ENCODE results near the gene IGSF6. TPM values are rescaled to one million over a fixed set of nuclear protein-coding genes. Genes with fewer than 3 reads are reported as not detected.

The IGSF6 gene
- total and polyA plus RNA-seq, 9 of the 15 experiments (the other 6 are each of a cell fraction or from before 2014, with no cell fraction given) = 0.07 TPM; not detected in 8

GRCh38 chr16:21599122-21600030 is 53.0 kb downstream of the IGSF6 start, which contains the start of gene METTL9 (continued):
- TF ChIP-seq NR2C1 (IDR thresholded peaks at IDR 0.05) (peak; percentile 74), NR2C1 (tag; IDR thresholded peaks at IDR 0.05) (peak; percentile 84), L3MBTL2 (IDR thresholded peaks at IDR 0.05) (peak; percentile 53), NCOA6 (IDR thresholded peaks at IDR 0.05) (no peak), CHD2 (IDR thresholded peaks at IDR 0.05; ENCODE audit: low read depth, low read length) (peak; percentile 71), KDM1A (IDR thresholded peaks at IDR 0.05) (no peak), MBD1 (CRISPR knock-in tag; IDR thresholded peaks at IDR 0.05) (no peak), ARID4B (CRISPR knock-in tag; IDR thresholded peaks at IDR 0.05) (peak; percentile 93)
- TF ChIP-seq, protein P1, sequence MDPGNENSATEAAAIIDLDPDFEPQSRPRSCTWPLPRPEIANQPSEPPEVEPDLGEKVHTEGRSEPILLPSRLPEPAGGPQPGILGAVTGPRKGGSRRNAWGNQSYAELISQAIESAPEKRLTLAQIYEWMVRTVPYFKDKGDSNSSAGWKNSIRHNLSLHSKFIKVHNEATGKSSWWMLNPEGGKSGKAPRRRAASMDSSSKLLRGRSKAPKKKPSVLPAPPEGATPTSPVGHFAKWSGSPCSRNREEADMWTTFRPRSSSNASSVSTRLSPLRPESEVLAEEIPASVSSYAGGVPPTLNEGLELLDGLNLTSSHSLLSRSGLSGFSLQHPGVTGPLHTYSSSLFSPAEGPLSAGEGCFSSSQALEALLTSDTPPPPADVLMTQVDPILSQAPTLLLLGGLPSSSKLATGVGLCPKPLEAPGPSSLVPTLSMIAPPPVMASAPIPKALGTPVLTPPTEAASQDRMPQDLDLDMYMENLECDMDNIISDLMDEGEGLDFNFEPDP (CRISPR knock-in tag; IDR thresholded peaks at IDR 0.05) = no peak
- TF ChIP-seq, protein P2, sequence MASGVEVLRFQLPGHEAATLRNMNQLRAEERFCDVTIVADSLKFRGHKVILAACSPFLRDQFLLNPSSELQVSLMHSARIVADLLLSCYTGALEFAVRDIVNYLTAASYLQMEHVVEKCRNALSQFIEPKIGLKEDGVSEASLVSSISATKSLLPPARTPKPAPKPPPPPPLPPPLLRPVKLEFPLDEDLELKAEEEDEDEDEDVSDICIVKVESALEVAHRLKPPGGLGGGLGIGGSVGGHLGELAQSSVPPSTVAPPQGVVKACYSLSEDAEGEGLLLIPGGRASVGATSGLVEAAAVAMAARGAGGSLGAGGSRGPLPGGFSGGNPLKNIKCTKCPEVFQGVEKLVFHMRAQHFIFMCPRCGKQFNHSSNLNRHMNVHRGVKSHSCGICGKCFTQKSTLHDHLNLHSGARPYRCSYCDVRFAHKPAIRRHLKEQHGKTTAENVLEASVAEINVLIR (CRISPR knock-in tag; IDR thresholded peaks at IDR 0.05) = peak; percentile 56
- TF ChIP-seq, protein P3, sequence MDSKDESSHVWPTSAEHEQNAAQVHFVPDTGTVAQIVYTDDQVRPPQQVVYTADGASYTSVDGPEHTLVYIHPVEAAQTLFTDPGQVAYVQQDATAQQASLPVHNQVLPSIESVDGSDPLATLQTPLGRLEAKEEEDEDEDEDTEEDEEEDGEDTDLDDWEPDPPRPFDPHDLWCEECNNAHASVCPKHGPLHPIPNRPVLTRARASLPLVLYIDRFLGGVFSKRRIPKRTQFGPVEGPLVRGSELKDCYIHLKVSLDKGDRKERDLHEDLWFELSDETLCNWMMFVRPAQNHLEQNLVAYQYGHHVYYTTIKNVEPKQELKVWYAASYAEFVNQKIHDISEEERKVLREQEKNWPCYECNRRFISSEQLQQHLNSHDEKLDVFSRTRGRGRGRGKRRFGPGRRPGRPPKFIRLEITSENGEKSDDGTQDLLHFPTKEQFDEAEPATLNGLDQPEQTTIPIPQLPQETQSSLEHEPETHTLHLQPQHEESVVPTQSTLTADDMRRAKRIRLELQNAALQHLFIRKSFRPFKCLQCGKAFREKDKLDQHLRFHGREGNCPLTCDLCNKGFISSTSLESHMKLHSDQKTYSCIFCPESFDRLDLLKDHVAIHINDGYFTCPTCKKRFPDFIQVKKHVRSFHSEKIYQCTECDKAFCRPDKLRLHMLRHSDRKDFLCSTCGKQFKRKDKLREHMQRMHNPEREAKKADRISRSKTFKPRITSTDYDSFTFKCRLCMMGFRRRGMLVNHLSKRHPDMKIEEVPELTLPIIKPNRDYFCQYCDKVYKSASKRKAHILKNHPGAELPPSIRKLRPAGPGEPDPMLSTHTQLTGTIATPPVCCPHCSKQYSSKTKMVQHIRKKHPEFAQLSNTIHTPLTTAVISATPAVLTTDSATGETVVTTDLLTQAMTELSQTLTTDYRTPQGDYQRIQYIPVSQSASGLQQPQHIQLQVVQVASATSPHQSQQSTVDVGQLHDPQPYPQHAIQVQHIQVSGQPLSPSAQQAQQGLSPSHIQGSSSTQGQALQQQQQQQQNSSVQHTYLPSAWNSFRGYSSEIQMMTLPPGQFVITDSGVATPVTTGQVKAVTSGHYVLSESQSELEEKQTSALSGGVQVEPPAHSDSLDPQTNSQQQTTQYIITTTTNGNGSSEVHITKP (IDR thresholded peaks at IDR 0.05; ENCODE audit: partially characterized antibody) = peak; percentile 36
